OCI-LY7 (cell line): ENCODE measurements around the gene RAMP1. TPM values are rescaled to one million over a fixed set of nuclear protein-coding genes. Genes with fewer than 3 reads are reported as not detected.

ENCODE experiments used
- BruUV-seq: library from RNA; stranded (reverse); fragments of 400-500 nt; replicated peaks from 2 replicates; lab custom pipeline; 2021; lab: Mats Ljungman, UMichigan
- CTCF ChIA-PET: fragments of 300-600 bp; sonication (Branson Sonifier 250); formaldehyde crosslinking; loops from one replicate; lab custom pipeline; 2022; ENCODE audit warnings: antibody characterized with exemption; ENCODE audit not compliant: unreplicated experiment; lab: Charles Lee
- POLR2A ChIA-PET: fragments of 300-600 bp; sonication (Branson Sonifier 250); formaldehyde crosslinking; loops from one replicate; lab custom pipeline; 2022; ENCODE audit warnings: antibody characterized with exemption; lab: Charles Lee
- DNase-seq: peaks from one replicate; pipeline ENCODE4 v3.0.0-alpha.2; 2015; ENCODE audit warnings: low spot score
- H2AFZ ChIP-seq: fragments of 200-600 bp; sonication (generic), shearing (Covaris generic); 2 replicates; pipeline ENCODE4 v1.6.1; 2014; ENCODE audit warnings: mild to moderate bottlenecking, antibody characterized with exemption, low read length, moderate library complexity
- H3K27ac ChIP-seq: fragments of 200-600 bp; sonication (generic); 2 replicates; pipeline ENCODE4 v1.5.1; 2014; ENCODE audit warnings: mixed run types, low read depth, mild to moderate bottlenecking, moderate library complexity, low read length, inconsistent platforms; ENCODE audit not compliant: poor library complexity, severe bottlenecking
- H3K36me3 ChIP-seq: fragments of 200-600 bp; sonication (generic); 2 replicates; pipeline ENCODE4 v1.6.1; 2014; ENCODE audit warnings: mild to moderate bottlenecking, antibody characterized with exemption, low read length, moderate library complexity, mixed read lengths; ENCODE audit not compliant: insufficient read depth
- H3K4me1 ChIP-seq: fragments of 200-600 bp; sonication (generic); 2 replicates; pipeline ENCODE4 v1.5.1; 2014; ENCODE audit warnings: mild to moderate bottlenecking, low read length; ENCODE audit not compliant: insufficient read depth, poor library complexity, severe bottlenecking
- H3K4me2 ChIP-seq: fragments of 200-600 bp; sonication (generic); 2 replicates; pipeline ENCODE4 v1.6.1; 2014; ENCODE audit warnings: mild to moderate bottlenecking, low read length
- H3K4me3 ChIP-seq: fragments of 200-600 bp; sonication (generic); 2 replicates; pipeline ENCODE4 v1.5.1; 2014; ENCODE audit warnings: mild to moderate bottlenecking, low read depth, low read length; ENCODE audit not compliant: poor library complexity, severe bottlenecking
- H3K79me2 ChIP-seq: fragments of 200-600 bp; sonication (generic); 2 replicates; pipeline ENCODE4 v1.6.1; 2016; ENCODE audit warnings: low read depth, mild to moderate bottlenecking, low read length, moderate library complexity, mixed read lengths; ENCODE audit not compliant: insufficient read depth
- H3K9me2 ChIP-seq: fragments of 200-600 bp; sonication (generic); 2 replicates; pipeline ENCODE4 v1.6.1; 2016; ENCODE audit warnings: mild to moderate bottlenecking, low read length, mixed read lengths; ENCODE audit not compliant: insufficient read depth
- H3K9me3 ChIP-seq: fragments of 200-600 bp; sonication (generic); 2 replicates; pipeline ENCODE4 v1.6.1; 2014; ENCODE audit warnings: mild to moderate bottlenecking, mixed run types, low read length, mixed read lengths
- H4K20me1 ChIP-seq: fragments of 200-600 bp; sonication (generic); 2 replicates; pipeline ENCODE4 v1.6.1; 2014; ENCODE audit warnings: mild to moderate bottlenecking, antibody characterized with exemption, low read length, moderate library complexity, mixed read lengths; ENCODE audit not compliant: insufficient read depth
- EZH2phosphoT487 ChIP-seq: fragments of 200-600 bp; sonication (generic); IDR thresholded peaks from 2 replicates; pipeline ENCODE4 v1.6.1; 2018; ENCODE audit warnings: low read depth, borderline replicate concordance, mild to moderate bottlenecking, mixed run types, antibody characterized with exemption, low read length, moderate library complexity, mixed read lengths
- intact Hi-C: fragments of 100-400 bp; cut with micrococcal nuclease; formaldehyde crosslinking; loops from one replicate; pipeline ENCODE4 v1.10.0; 2022; ENCODE audit not compliant: unreplicated experiment
- total RNA-seq, 2 experiments: library from RNA; depleted of rRNA in 1 of 2; stranded (reverse); fragments of >200 nt in 1 of 2; shearing (Covaris generic) in 1 of 2; gene quantifications; 2 replicates each; pipeline ENCODE4 v1.2.3, GENCODE V29; 2014 to 2022
- TF ChIP-seq, protein P1 (sequence below): fragments of 200-600 bp; sonication (generic); conservative IDR thresholded peaks from 2 replicates; pipeline ENCODE4 v1.5.1; 2014; ENCODE audit warnings: mild to moderate bottlenecking, antibody characterized with exemption, low read length, moderate library complexity, mixed read lengths

The RAMP1 gene
- total RNA-seq, 2 experiments from 2014 or later = not detected

DNA sequence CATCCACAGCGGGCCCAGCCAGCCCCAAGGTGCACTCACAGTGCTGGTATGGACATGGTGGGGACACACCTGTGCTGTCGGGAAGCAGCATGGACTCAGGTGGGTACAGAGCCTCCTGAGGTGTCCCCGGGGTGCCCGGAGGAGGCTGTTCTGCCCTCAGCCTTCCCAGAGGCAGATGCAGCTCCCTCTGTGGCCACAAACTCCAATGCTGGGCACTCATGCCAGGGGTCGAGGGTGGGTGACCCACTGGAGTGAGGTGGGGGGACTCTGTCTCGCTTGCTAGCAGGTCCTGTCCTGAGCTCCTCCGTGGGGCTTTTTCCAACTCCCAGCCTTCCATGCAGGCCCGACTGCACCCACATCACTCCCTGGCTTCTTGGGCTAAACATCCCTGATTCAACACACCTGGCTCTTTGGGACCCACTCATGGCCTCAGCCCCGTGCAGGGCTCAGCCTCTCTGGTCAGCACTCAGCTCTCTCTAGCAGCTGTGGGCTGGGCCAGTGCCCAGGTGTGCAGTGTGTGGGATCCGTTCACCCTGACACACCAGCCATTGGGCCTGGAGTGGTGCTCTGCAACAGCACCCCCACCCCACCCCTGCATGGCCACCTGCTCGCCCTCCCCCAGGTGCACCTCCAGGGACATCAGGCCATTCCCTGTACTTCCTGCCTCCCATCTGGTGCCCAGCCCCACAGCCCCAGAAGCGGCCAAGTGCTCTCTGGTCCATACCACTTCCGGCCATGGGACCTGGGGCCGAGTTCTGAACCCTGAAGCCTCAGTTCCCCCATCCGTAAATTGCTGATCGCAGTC is 16.0 kb downstream of the RAMP1 start:
- Histone ChIP-seq H3K27ac (no peak overlapping the region), H4K20me1 (no peaks in the 10 kb centered on the region), H3K79me2 (no peaks in the 10 kb centered on the region), H3K4me3 (no peak overlapping the region), H3K4me1 (no peaks in the 10 kb centered on the region), H2AFZ (no peak overlapping the region), H3K4me2 (no peak overlapping the region), H3K9me3 (no peaks in the 10 kb centered on the region), H3K9me2 (no peaks in the 10 kb centered on the region), H3K36me3 (no peaks in the 10 kb centered on the region)
- TF ChIP-seq, protein P1, sequence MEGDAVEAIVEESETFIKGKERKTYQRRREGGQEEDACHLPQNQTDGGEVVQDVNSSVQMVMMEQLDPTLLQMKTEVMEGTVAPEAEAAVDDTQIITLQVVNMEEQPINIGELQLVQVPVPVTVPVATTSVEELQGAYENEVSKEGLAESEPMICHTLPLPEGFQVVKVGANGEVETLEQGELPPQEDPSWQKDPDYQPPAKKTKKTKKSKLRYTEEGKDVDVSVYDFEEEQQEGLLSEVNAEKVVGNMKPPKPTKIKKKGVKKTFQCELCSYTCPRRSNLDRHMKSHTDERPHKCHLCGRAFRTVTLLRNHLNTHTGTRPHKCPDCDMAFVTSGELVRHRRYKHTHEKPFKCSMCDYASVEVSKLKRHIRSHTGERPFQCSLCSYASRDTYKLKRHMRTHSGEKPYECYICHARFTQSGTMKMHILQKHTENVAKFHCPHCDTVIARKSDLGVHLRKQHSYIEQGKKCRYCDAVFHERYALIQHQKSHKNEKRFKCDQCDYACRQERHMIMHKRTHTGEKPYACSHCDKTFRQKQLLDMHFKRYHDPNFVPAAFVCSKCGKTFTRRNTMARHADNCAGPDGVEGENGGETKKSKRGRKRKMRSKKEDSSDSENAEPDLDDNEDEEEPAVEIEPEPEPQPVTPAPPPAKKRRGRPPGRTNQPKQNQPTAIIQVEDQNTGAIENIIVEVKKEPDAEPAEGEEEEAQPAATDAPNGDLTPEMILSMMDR = no peak
- TF ChIP-seq EZH2phosphoT487 = no peak
- BruUV-seq = no TSS peak
- intact Hi-C loops = no loop called here
- DNase-seq = no peak
- POLR2A ChIA-PET = no interaction called here
- CTCF ChIA-PET = no interaction called here

DNA sequence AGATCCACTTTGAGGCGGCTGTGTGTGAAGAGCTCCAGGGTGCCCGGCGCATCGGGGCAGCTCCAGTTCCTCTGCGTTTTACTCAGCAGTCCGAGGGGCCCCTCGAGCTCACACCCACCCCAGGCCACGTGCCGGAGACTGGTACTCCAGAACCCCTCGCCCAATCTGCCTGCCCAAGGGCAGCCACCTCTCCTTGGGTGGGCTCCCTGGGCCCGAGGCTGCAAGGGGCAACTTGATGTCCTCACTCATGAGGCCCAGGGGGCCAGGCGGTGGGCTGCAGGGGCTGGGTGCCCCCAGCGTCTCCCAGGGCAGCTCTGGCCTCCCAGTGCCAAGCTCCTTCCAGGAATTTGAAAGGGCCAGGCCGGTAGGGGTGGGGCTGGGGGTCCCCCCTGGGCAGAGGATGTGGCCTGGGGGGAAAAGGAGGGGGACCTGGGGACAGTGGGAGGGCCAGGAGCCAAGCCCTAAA is 16.7 kb downstream of the RAMP1 start:
- Histone ChIP-seq H3K4me1 (no peaks in the 10 kb centered on the region), H3K9me3 (no peaks in the 10 kb centered on the region), H3K36me3 (no peaks in the 10 kb centered on the region), H3K9me2 (no peaks in the 10 kb centered on the region), H3K4me3 (no peak overlapping the region), H2AFZ (no peak overlapping the region), H4K20me1 (no peaks in the 10 kb centered on the region), H3K27ac (no peak overlapping the region), H3K79me2 (no peaks in the 10 kb centered on the region), H3K4me2 (no peak overlapping the region)
- intact Hi-C loops = no loop called here
- ChIA-PET CTCF (no interaction called here), POLR2A (no interaction called here)
- TF ChIP-seq, protein P1 = no peak
- TF ChIP-seq EZH2phosphoT487 = no peak
- no peak for DNase-seq
- no TSS peak for BruUV-seq

DNA sequence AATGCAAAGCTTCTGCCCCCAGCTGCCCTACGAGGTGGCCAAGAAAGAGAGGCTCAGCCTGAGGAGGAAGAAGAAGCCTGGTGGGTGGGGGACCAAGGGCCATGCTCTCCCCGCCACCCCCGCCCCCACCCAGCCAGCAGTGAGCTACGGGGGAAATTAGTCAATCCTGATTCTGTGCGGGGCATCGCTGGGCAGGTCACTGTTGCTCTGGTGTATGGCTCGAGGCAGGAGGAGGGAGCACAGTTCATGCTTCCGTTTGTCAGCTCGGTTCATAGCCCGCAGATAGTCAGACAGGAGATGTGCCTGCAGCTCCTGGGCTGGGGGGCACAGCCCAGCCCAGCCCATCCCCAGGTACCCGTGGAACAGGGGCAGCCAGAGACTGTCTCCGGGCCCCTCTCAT is 17.1 kb downstream of the RAMP1 start:
- H3K27ac ChIP-seq = no peak overlapping the region
- H3K9me2 ChIP-seq = no peaks in the 10 kb centered on the region
- TF ChIP-seq, protein P1 = no peak
- TF ChIP-seq EZH2phosphoT487 = no peak
- no peaks in the 10 kb centered on the region for H3K36me3 ChIP-seq
- CTCF ChIA-PET = no interaction called here
- H3K4me3 ChIP-seq = no peak overlapping the region
- H2AFZ ChIP-seq = no peak overlapping the region
- intact Hi-C loops = no loop called here
- no peaks in the 10 kb centered on the region for H3K79me2 ChIP-seq
- POLR2A ChIA-PET = no interaction called here
- BruUV-seq = no TSS peak
- no peak overlapping the region for H3K4me2 ChIP-seq
- H3K4me1 ChIP-seq = no peaks in the 10 kb centered on the region
- H4K20me1 ChIP-seq = no peaks in the 10 kb centered on the region
- no peak for DNase-seq
- H3K9me3 ChIP-seq = no peaks in the 10 kb centered on the region
